Cerebellar nuclear complex (tissue), 1 donor: ENCODE results near the gene LEO1.

Source experiments
- DNase-seq, 2 experiments: peaks; one replicate each; lab custom pipeline; 2025; lab: John Stamatoyannopoulos, UW

Gene LEO1

GRCh38 chr15:51931016-51931415 is 40.6 kb downstream of the LEO1 start:
- no peak for DNase-seq

DNA sequence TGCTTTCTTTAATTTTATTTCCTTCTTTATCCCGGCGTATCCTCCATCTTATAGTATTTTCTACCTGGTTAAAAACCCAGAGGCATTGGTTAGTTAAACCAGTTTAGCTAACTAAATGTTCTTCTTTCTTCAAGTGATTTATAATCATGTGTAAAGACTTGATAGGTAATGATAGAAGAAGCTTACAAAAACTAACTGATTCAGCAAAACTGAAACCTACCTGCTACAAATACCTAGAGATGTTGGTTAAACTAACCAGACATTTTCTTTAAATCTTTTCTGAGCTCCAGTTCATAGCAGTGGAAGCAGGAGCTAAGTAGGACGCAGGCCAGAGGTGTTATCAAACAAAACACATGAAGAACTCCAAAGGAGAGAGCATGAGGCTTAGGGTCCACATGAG is 44.8 kb downstream of the LEO1 start:
- no peak for DNase-seq

DNA sequence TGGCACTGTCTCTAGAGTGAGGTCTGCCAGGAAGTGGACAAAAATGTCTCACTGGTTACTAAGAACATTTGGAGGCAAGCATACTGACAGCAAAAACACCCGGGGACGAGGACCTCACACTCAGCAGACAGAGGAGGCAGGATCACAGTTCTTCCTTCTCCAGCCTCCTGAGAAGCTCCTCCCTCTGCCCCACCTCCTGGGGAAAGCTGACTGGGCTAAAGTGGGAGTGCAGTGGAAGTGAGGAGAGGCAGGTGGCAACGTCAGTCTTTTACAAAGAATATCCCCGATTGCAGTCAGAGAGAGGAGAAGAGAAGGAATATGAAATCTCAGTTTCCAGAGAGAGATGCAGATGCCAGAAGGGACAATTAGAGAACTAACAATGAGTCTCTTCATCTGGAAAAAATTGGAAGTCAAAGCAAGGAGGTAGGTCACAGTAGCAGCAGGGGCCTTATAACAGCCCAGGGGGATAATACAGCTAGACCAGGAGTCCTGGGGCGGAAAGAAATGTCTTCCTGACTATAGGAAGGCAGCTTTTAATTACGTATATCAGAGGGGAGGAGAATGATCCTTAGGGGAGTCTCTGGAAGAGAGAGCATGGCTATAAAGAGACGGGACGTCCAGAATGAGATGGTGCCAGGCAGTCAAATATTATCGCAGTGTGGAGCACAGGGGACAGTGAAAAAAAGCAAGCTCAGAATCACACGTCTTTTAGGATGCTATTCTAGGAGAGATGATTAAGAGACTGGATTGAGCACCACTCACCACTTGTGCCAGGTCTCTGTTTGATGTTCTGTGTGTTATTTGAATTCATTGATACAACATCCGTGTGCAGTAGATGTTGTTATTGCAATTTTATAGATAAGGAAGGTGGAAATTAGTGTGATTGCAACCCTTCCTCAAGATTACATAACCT is 47.2 kb downstream of the LEO1 start:
- no peak for DNase-seq

DNA sequence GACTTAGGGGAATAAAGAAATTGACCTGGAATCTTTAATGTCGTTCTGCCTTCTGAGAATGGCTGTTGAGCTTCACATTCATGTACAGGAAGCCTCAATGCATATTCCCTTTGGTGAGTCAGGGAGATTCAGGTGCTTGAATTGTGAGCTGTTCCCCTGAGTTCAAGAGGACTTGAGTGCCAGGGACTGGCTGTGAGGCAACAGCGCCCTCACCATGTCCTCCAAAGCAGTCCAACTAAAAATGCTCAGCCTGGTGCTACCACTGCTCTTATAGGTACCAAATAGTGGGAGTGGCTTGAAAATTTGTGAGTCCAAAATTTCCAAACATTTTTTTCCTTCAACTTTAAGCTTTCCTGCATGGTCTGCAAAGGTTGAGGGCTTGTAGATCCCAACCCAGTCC is 54.1 kb downstream of the LEO1 start:
- no peak for DNase-seq

- DNase-seq, result no peak
These were observed 59.0 kb downstream of the LEO1 start for GRCh38 chr15:51912528-51912927.

DNA sequence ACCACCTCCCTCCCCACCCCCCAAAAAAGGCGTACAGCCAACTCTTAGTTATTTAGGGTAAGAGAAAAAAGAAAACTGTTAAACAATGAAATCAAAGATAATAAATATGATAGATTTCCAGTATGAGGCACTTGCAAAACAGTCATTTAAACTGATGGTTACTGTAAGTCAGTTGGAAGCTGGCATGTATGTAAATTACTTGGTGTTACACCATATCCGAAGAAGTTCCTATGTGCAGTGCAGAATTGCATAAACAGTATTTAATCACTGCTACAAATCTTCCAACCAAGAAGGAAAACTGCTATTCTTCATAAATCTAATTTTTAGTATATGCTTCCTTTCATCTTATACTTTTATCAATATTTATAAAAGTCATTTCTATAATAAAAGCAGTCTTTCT is 62.0 kb downstream of the LEO1 start:
- DNase-seq, result no peak

GRCh38 chr15:51908316-51908715 is 63.3 kb downstream of the LEO1 start:
- no peak for DNase-seq

- no peak for DNase-seq
These were observed 64.3 kb downstream of the LEO1 start for GRCh38 chr15:51907136-51907862.

DNA sequence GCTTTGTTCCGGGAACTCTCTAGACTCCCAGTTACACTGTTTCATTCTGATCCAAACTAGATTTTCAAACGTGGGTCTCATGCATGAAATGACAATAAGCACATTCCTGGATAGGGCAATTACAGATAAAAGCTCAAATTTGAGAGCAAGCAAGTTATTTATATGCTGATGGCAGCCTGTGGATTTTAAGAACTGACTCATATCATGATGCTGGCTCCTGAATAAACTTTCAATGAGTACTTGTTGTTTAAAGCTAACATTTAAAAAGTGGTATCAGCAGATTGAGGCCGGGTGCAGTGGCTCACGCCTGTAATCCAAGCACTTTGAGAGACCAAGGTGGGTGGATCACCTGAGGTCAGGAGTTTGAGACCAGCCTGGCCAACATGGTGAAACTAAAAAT is 66.6 kb downstream of the LEO1 start:
- no peak for DNase-seq

DNA sequence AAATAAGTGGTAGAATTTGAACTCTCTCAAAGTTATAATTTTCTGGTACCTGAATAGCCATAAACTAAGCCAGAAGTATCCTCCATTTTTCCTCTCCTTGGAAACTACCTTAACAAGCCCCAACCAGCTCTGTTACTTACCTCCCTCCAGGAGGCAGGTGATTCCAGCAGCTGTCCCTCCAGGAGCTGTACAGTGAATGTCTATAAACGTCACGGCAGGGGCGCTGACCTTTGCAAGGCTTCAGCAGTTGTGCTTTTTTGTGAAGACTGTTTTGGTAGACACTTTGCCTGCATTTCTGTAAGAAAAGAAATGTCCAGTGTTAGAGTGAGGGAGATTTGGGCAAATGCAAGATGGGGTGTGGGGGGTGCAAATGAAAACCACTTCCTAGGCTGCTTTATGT is 67.2 kb downstream of the LEO1 start:
- DNase-seq, result no peak

GRCh38 chr15:51889486-51889885 is 82.1 kb downstream of the LEO1 start:
- DNase-seq, result no peak

DNA sequence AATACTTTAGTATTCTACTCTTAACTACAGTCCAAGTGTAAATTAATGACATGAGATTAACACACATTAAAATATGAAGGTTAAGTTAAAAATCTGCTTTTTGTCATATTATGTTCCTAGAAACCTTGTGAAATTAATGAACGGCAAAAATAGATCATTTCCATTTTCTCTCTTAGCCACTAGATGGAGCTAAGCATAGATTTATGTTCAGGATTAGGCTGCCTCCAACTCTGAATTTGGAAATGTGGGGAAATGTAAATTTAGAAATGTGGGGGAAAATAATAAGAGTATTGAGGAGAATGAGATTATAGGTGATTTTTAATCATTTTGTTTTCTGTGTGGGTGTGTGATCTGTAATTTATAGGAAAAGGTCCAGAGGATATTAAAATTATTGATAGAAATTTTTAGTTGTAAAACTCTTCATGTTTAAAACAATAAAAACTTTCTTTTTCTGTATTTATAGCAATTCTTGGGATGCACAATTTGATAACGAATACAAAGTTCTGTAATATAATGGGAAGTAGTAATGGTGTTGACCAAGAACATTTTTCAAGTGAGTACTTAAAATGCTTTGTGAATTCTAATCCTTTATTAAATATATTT is 82.9 kb downstream of the LEO1 start:
- DNase-seq, result peak in 1 of 2 experiments; percentile 2
